Endothelial cell of umbilical vein (primary cell): ENCODE results near the gene ULBP2.

Experiments used
- CTCF ChIP-seq, 2 donors: IDR thresholded peaks; 1 replicate in 1 of 2; 2 replicates in 1 of 2; pipeline ENCODE4 v1.5.1; 2011; ENCODE audit warnings: low read length in 2 of 2, mild to moderate bottlenecking in 2 of 2, moderate library complexity in 2 of 2, control low read depth in 1 of 2, inconsistent platforms in 1 of 2, low read depth in 1 of 2; ENCODE audit not compliant: insufficient read depth in 1 of 2; ENCODE audit errors: extremely low read depth in 1 of 2
- MAX ChIP-seq: IDR thresholded peaks from 2 replicates; pipeline ENCODE4 v1.6.1; 2011; ENCODE audit not compliant: insufficient read depth, insufficient read length
- POLR2A ChIP-seq: IDR thresholded peaks from 2 replicates; pipeline ENCODE4 v1.6.1; 2012; ENCODE audit warnings: low read depth, mild to moderate bottlenecking, control low read depth, low read length

- no peak for TF ChIP-seq CTCF (IDR thresholded peaks at IDR 0.05; ENCODE audit: extremely low read depth in 1 of 2, insufficient read depth in 1 of 2, low read depth in 1 of 2, low read length in 2 of 2)
- TF ChIP-seq POLR2A, result no peak
- TF ChIP-seq MAX, result no peak
These were observed 17.4 kb upstream of the ULBP2 start for GRCh38 chr6:149924206-149924932.
